ENCODE measurements around the gene SAE1. TPM values are rescaled to one million over a fixed set of nuclear protein-coding genes. Genes with fewer than 3 reads are reported as not detected.

SAE1 gene
- total and polyA plus RNA-seq, 2 of the 4 experiments (the other 2 are of a cell fraction) = 165 to 184 TPM

- no peak overlapping the region for H2BK120ac ChIP-seq (ENCODE audit: low read depth, low read length)
- in situ Hi-C loops (cut with MboI; ENCODE audit: low sequenced_read_pairs) (no loop called here), intact Hi-C loops (cut with micrococcal nuclease) (no loop called here), dilution Hi-C loops (cut with HindIII; ENCODE audit: low sequenced_read_pairs, unreplicated experiment) (no loop called here)
- no peak overlapping the region for H4K5ac ChIP-seq (ENCODE audit: low read depth, low read length)
- peak overlapping the region; percentile 28 for H3K4me2 ChIP-seq (ENCODE audit: low read depth, low read length)
- peak overlapping the region; percentile 48; the same call in 1 of the 2 replicates for H3K23ac ChIP-seq (ENCODE audit: low read depth, low read length)
- no peak for ATAC-seq (ENCODE audit: low read depth)
- 84% methylated on average over 5 of the region's 9 CpGs; no CpG with 5 or more reads in 1 of the 2 experiments for WGBS, 2 experiments (ENCODE audit: extremely low coverage in 2 of 2, insufficient read length in 1 of 2)
- peaks cover 34% of the 10 kb centered on the region for H4K20me1 ChIP-seq (ENCODE audit: insufficient read depth, low read length)
- H3K4ac ChIP-seq (ENCODE audit: low read depth, low read length) = no peak overlapping the region; the same call in 1 of the 2 replicates
- no peak overlapping the region for H3K56ac ChIP-seq (ENCODE audit: extremely low read depth, insufficient read depth, low read length)
- peak overlapping the region; percentile 17; the same call in 1 of the 2 replicates for H3K27ac ChIP-seq (ENCODE audit: insufficient read depth, low read length)
- no peak overlapping the region for H4K91ac ChIP-seq (ENCODE audit: insufficient read depth, low read depth, low read length)
- no peaks in the 10 kb centered on the region for H3K9me3 ChIP-seq (ENCODE audit: control insufficient read depth, insufficient read depth, low read length)
- POLR2A ChIA-PET (ENCODE audit: unreplicated experiment) = interaction anchor here (0.6 kb wide), 1 partner anchor 1101 kb away, joined by 3 read pairs; no protein-coding TSS in a partner anchor
- DNase-seq = peak; percentile 29
- no peak for TF ChIP-seq CEBPB (IDR thresholded peaks at IDR 0.05; ENCODE audit: low read depth, low read length)
- no peak for TF ChIP-seq ELK1 (IDR thresholded peaks at IDR 0.05; ENCODE audit: borderline replicate concordance, low read depth, low read length)
- no peak for TF ChIP-seq CHD1 (IDR thresholded peaks at IDR 0.05; ENCODE audit: low read depth, low read length)
- TF ChIP-seq RAD21 (IDR thresholded peaks at IDR 0.05; ENCODE audit: low read length) = no peak
- TF ChIP-seq MAFK (IDR thresholded peaks at IDR 0.05; ENCODE audit: low read depth, low read length) = no peak
- no peak for TF ChIP-seq FOS (IDR thresholded peaks at IDR 0.05; ENCODE audit: low read depth, low read length)
- no peak for TF ChIP-seq NFE2L2 (IDR thresholded peaks at IDR 0.05; ENCODE audit: low read depth, low read length)
- peak overlapping the region; percentile 71 for H2BK5ac ChIP-seq (ENCODE audit: low read depth, low read length, poor library complexity, severe bottlenecking)
- peaks cover 20 to 74% of the 10 kb centered on the region in 2 experiments for H3K79me1 ChIP-seq (ENCODE audit: low read depth in 1 of 2, low read length in 2 of 2)
- peaks cover 17% of the 10 kb centered on the region for H3K9me1 ChIP-seq (ENCODE audit: insufficient read depth, low read length)
- no peak overlapping the region for H3K4me3 ChIP-seq (ENCODE audit: insufficient read depth, low read depth, low read length)
- CTCF ChIA-PET = no interaction called here
- H2AFZ ChIP-seq (replicated peaks; ENCODE audit: low read length, poor library complexity) = no peak overlapping the region
- BruUV-seq (replicated peaks) = no TSS peak
- H3K27me3 ChIP-seq (ENCODE audit: control insufficient read depth, insufficient read depth, low read length) = no peaks in the 10 kb centered on the region
- no peak overlapping the region for H2BK15ac ChIP-seq (ENCODE audit: low read depth, low read length)
- peaks cover 25% of the 10 kb centered on the region for H3K4me1 ChIP-seq (ENCODE audit: control insufficient read depth, insufficient read depth, low read length)
- no peak overlapping the region for H3K18ac ChIP-seq (ENCODE audit: low read depth, low read length)
- no peak overlapping the region for H2AK9ac ChIP-seq (replicated peaks; ENCODE audit: low read depth, low read length, poor library complexity)
- peak overlapping the region; percentile 7; the same call in 1 of the 2 replicates for H3K9ac ChIP-seq (ENCODE audit: low read depth, low read length)
- H2BK20ac ChIP-seq (ENCODE audit: low read depth, low read length) = no peak overlapping the region
- peak overlapping the region in 1 of 2 experiments; percentile 51; a peak in 1 of 4 replicates for H4K8ac ChIP-seq (ENCODE audit: low read depth in 2 of 2, low read length in 2 of 2)
- H3K36me3 ChIP-seq (ENCODE audit: control insufficient read depth, insufficient read depth, low read length) = peaks cover 2% of the 10 kb centered on the region
- H3K14ac ChIP-seq (replicated peaks; ENCODE audit: low read depth, low read length) = peak overlapping the region; percentile 27; the same call in 1 of the 2 replicates
- H2AK5ac ChIP-seq (ENCODE audit: low read depth, low read length) = 0 out of 2 replicates have a peak overlapping the region, but pooled peaks have one; percentile 26
Measured at GRCh38 chr19:47107953-47108746, 22.5 kb upstream of the SAE1 start.

Measured in IMR-90 (cell line).